ENCODE measurements around the gene APBB2. TPM values are rescaled to one million over a fixed set of nuclear protein-coding genes. Genes with fewer than 3 reads are reported as not detected.

The APBB2 gene
- total and polyA plus RNA-seq, 2 donors (not counting 1 experiment from before 2014, with no cell fraction given), result 4.4 to 15.8 TPM

- no peaks in the 10 kb centered on the region for H3K4me1 ChIP-seq (ENCODE audit: control insufficient read depth in 2 of 2, insufficient read depth in 2 of 2, low read length in 2 of 2)
- no peaks in the 10 kb centered on the region for H3K27me3 ChIP-seq (replicated peaks in 1 of 4; ENCODE audit: control extremely low read depth in 1 of 4, control insufficient read depth in 3 of 4, insufficient read depth in 4 of 4, low read length in 3 of 4)
- H3K4me2 ChIP-seq (replicated peaks; ENCODE audit: low read depth, low read length, poor library complexity, severe bottlenecking), result no peak overlapping the region
- 97% methylated on average over 5 of the region's 13 CpGs for WGBS (ENCODE audit: insufficient coverage)
- ChIA-PET CTCF (no interaction called here), POLR2A (no interaction called here)
- no peaks in the 10 kb centered on the region for H3K79me2 ChIP-seq (ENCODE audit: control insufficient read depth, insufficient read depth, low read length)
- no peak for DNase-seq
- no peak for TF ChIP-seq EZH2 (IDR thresholded peaks at IDR 0.05; ENCODE audit: borderline replicate concordance, insufficient read depth, low read depth, low read length, poor library complexity, severe bottlenecking)
- no peak for TF ChIP-seq CTCF (IDR thresholded peaks at IDR 0.05)
- H3K4me3 ChIP-seq (ENCODE audit: control extremely low read depth in 1 of 5, extremely low read depth in 1 of 5, insufficient read depth in 1 of 5, low read depth in 2 of 5, low read length in 4 of 5), result no peak overlapping the region
- Mint-ChIP-seq H3K27me3 (no peaks in the 10 kb centered on the region), H3K4me1 (no peaks in the 10 kb centered on the region), H3K9me3 (ENCODE audit: insufficient read depth) (peaks cover 14% of the 10 kb centered on the region), H3K27ac (no peak overlapping the region), H3K4me3 (no peak overlapping the region)
- H3K36me3 ChIP-seq (replicated peaks in 1 of 2; ENCODE audit: control extremely low read depth in 1 of 2, control insufficient read depth in 1 of 2, extremely low read depth in 1 of 2, insufficient read depth in 2 of 2, low read length in 1 of 2), result no peaks in the 10 kb centered on the region
- intact Hi-C loops (cut with micrococcal nuclease), result no loop called here
- H3K27ac ChIP-seq (ENCODE audit: low read length in 2 of 2), result no peak overlapping the region
- H3K9me3 ChIP-seq (ENCODE audit: control extremely low read depth in 1 of 3, control insufficient read depth in 2 of 3, insufficient read depth in 1 of 3, low read length in 2 of 3), result peaks cover 1 to 27% (median 21%) of the 10 kb centered on the region in 3 donors
- no peak for ATAC-seq (ENCODE audit: low read depth)
- H3K9ac ChIP-seq (ENCODE audit: low read length), result no peak overlapping the region
- H4K20me1 ChIP-seq (ENCODE audit: control insufficient read depth, insufficient read depth, low read length, poor library complexity, severe bottlenecking), result no peaks in the 10 kb centered on the region
- H2AFZ ChIP-seq (ENCODE audit: insufficient read depth, low read depth, low read length, poor library complexity, severe bottlenecking), result no peak overlapping the region
Measured at GRCh38 chr4:41024556-41025491, 189.5 kb downstream of the APBB2 start.

GRCh38 chr4:41022116-41022515 lies 192.2 kb downstream of the APBB2 start:
- no peak for TF ChIP-seq EZH2 (IDR thresholded peaks at IDR 0.05; ENCODE audit: borderline replicate concordance, insufficient read depth, low read depth, low read length, poor library complexity, severe bottlenecking)
- TF ChIP-seq CTCF (IDR thresholded peaks at IDR 0.05), result no peak

More at GRCh38 chr4:41022116-41022515, 192.2 kb downstream of the APBB2 start:
- DNase-seq (no peak), ATAC-seq (ENCODE audit: low read depth) (no peak)
- H3K4me1 Mint-ChIP-seq, result no peaks in the 10 kb centered on the region
- POLR2A ChIA-PET, result no interaction called here
- Histone ChIP-seq H2AFZ (ENCODE audit: insufficient read depth, low read depth, low read length, poor library complexity, severe bottlenecking) (no peak overlapping the region), H3K4me3 (ENCODE audit: control extremely low read depth in 1 of 5, extremely low read depth in 1 of 5, insufficient read depth in 1 of 5, low read depth in 2 of 5, low read length in 4 of 5) (no peak overlapping the region), H4K20me1 (ENCODE audit: control insufficient read depth, insufficient read depth, low read length, poor library complexity, severe bottlenecking) (no peaks in the 10 kb centered on the region), H3K27ac (ENCODE audit: low read length in 2 of 2) (no peak overlapping the region), H3K4me2 (replicated peaks; ENCODE audit: low read depth, low read length, poor library complexity, severe bottlenecking) (no peak overlapping the region), H3K4me1 (ENCODE audit: control insufficient read depth in 2 of 2, insufficient read depth in 2 of 2, low read length in 2 of 2) (no peaks in the 10 kb centered on the region), H3K9ac (ENCODE audit: low read length) (no peak overlapping the region), H3K9me3 (ENCODE audit: control extremely low read depth in 1 of 3, control insufficient read depth in 2 of 3, insufficient read depth in 1 of 3, low read length in 2 of 3) (peaks cover 1 to 27% (median 18%) of the 10 kb centered on the region in 3 donors), H3K36me3 (replicated peaks in 1 of 2; ENCODE audit: control extremely low read depth in 1 of 2, control insufficient read depth in 1 of 2, extremely low read depth in 1 of 2, insufficient read depth in 2 of 2, low read length in 1 of 2) (no peaks in the 10 kb centered on the region), H3K79me2 (ENCODE audit: control insufficient read depth, insufficient read depth, low read length) (no peaks in the 10 kb centered on the region), H3K27me3 (replicated peaks in 1 of 4; ENCODE audit: control extremely low read depth in 1 of 4, control insufficient read depth in 3 of 4, insufficient read depth in 4 of 4, low read length in 3 of 4) (no peaks in the 10 kb centered on the region)
- intact Hi-C loops (cut with micrococcal nuclease), result no loop called here
- CTCF ChIA-PET, result no interaction called here
- peaks cover 14% of the 10 kb centered on the region for H3K9me3 Mint-ChIP-seq (ENCODE audit: insufficient read depth)
- 60% methylated on average over 1 of the region's 3 CpGs for WGBS (ENCODE audit: insufficient coverage)
- no peaks in the 10 kb centered on the region for H3K27me3 Mint-ChIP-seq
- no peak overlapping the region for H3K27ac Mint-ChIP-seq
- H3K4me3 Mint-ChIP-seq, result no peak overlapping the region
